Hepatocyte (in vitro differentiated cells): ENCODE data around the gene ZNF8. TPM values are rescaled to one million over a fixed set of nuclear protein-coding genes. Genes with fewer than 3 reads are reported as not detected.
"Not testable (repeated sequence)": the region's sequence is repeated elsewhere in the genome, so short reads cannot be mapped to it uniquely, and the experiment has no call there.

Experiments
- DNase-seq: peaks from one replicate; pipeline ENCODE4 v3.0.0-alpha.2; 2016; ENCODE audit warnings: low spot score
- H2AFZ ChIP-seq: fragments of 200-600 bp; sonication (generic); 2 replicates; pipeline ENCODE4 v1.6.0; 2016; ENCODE audit warnings: antibody characterized with exemption, mild to moderate bottlenecking
- H3K27ac ChIP-seq: fragments of 200-600 bp; sonication (generic); 2 replicates; pipeline ENCODE4 v1.5.1; 2016; ENCODE audit warnings: mild to moderate bottlenecking
- H3K27me3 ChIP-seq: fragments of 200-600 bp; sonication (generic); 2 replicates; pipeline ENCODE4 v1.6.1; 2016
- H3K36me3 ChIP-seq: fragments of 200-600 bp; sonication (generic); replicated peaks from 2 replicates; pipeline ENCODE4 v1.5.1; 2016; ENCODE audit warnings: low read depth; ENCODE audit not compliant: insufficient read depth
- H3K4me1 ChIP-seq: fragments of 200-600 bp; sonication (generic); 2 replicates; pipeline ENCODE4 v1.5.1; 2016; ENCODE audit warnings: mild to moderate bottlenecking, moderate library complexity; ENCODE audit not compliant: insufficient read depth
- H3K4me2 ChIP-seq: fragments of 200-600 bp; sonication (generic); 2 replicates; pipeline ENCODE4 v1.6.0; 2016
- H3K4me3 ChIP-seq: fragments of 200-600 bp; sonication (generic); 2 replicates; pipeline ENCODE4 v1.5.1; 2016; ENCODE audit warnings: mild to moderate bottlenecking
- H3K79me2 ChIP-seq: fragments of 200-600 bp; sonication (generic); 2 replicates; pipeline ENCODE4 v1.6.0; 2017; ENCODE audit warnings: mild to moderate bottlenecking
- H3K9me2 ChIP-seq: fragments of 200-600 bp; sonication (generic); replicated peaks from 2 replicates; pipeline ENCODE4 v1.6.0; 2017; ENCODE audit warnings: mild to moderate bottlenecking; ENCODE audit not compliant: insufficient read depth
- H3K9me3 ChIP-seq: fragments of 200-600 bp; sonication (generic); 2 replicates; pipeline ENCODE4 v1.5.1; 2016; ENCODE audit warnings: low read depth, mild to moderate bottlenecking
- H4K20me1 ChIP-seq: fragments of 200-600 bp; sonication (generic); 2 replicates; pipeline ENCODE4 v1.6.0; 2016; ENCODE audit warnings: mild to moderate bottlenecking; ENCODE audit not compliant: insufficient read depth, poor library complexity, severe bottlenecking
- CTCF ChIP-seq: fragments of 200-600 bp; sonication (generic); IDR thresholded peaks from 2 replicates; pipeline ENCODE4 v1.5.1; 2016; ENCODE audit warnings: antibody characterized with exemption, mild to moderate bottlenecking; ENCODE audit not compliant: poor library complexity
- EZH2 ChIP-seq: fragments of 200-600 bp; sonication (generic); IDR thresholded peaks from 2 replicates; pipeline ENCODE4 v1.6.1; 2016; ENCODE audit warnings: antibody characterized with exemption, mild to moderate bottlenecking, borderline replicate concordance
- EZH2phosphoT487 ChIP-seq: fragments of 200-600 bp; sonication (generic); IDR thresholded peaks from one replicate; pipeline ENCODE4 v1.6.1; 2018; ENCODE audit warnings: antibody characterized with exemption, mild to moderate bottlenecking, low read depth, moderate library complexity; ENCODE audit not compliant: unreplicated experiment, severe bottlenecking
- WGBS: methylation state at CpG from one replicate; pipeline ENCODE4 v1.1.6; 2016; ENCODE audit warnings: low lambda C conversion rate; ENCODE audit errors: missing lambda C conversion rate; 5-methylcytosine and 5-hydroxymethylcytosine counted together
- polyA plus RNA-seq: library from polyadenylated mRNA; unstranded; fragments of >200 nt; fragmentation: Nextera tagmentation; extraction: Ambion mirVana; gene quantifications from 2 replicates; pipeline ENCODE4 v1.2.1, GENCODE V29; 2016
- total RNA-seq: library from RNA; depleted of rRNA; stranded (reverse); fragments of >200 nt; gene quantifications from 2 replicates; pipeline ENCODE4 v1.2.3, GENCODE V29; 2014

ZNF8 gene
- total and polyA plus RNA-seq, 2 experiments from 2014 or later: 1.4 to 8.7 TPM

GRCh38 chr19:58243351-58243750, 35.4 kb upstream of the ZNF8 start:
- H3K27me3 ChIP-seq: no peaks in the 10 kb centered on the region
- TF ChIP-seq EZH2 (no peak), EZH2phosphoT487 (no peak)
- H3K9me3 ChIP-seq: peaks cover 37% of the 10 kb centered on the region
- H3K79me2 ChIP-seq: no peaks in the 10 kb centered on the region
- H3K27ac ChIP-seq: no peak overlapping the region
- H3K4me2 ChIP-seq: no peak overlapping the region
- no peak for DNase-seq
- no peak overlapping the region for H3K4me3 ChIP-seq
- no peak overlapping the region for H2AFZ ChIP-seq
- H3K9me2 ChIP-seq: no peaks in the 10 kb centered on the region
- no peaks in the 10 kb centered on the region for H4K20me1 ChIP-seq
- peaks cover 6% of the 10 kb centered on the region for H3K36me3 ChIP-seq
- H3K4me1 ChIP-seq: no peaks in the 10 kb centered on the region
- 100% methylated on average over 6 of the region's 6 CpGs for WGBS

DNA sequence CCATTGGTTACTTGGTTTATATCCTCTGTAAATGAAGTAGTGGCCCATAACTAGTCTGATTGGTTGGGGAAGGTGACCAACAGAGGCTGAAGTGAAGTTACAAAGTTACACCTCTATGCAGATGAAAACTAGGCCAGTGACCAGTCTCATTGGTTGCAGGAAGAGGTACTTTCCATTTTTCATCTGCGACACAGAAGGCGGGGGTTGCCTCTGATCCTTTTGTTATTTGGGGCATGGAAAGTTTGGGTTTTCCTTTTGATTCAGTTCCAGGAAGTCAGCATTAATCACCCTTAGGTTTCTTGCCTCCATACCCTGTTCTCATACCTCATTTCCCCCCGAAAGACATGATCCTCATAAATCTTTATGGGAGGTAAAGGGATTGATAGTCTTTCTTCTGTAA, 29.9 kb upstream of the ZNF8 start:
- H3K4me3 ChIP-seq: no peak overlapping the region
- TF ChIP-seq EZH2 (no peak), CTCF (no peak), EZH2phosphoT487 (no peak)
- no peak overlapping the region for H3K27ac ChIP-seq
- H3K4me2 ChIP-seq: no peak overlapping the region
- peaks cover 84% of the 10 kb centered on the region for H3K9me3 ChIP-seq
- H3K9me2 ChIP-seq: no peaks in the 10 kb centered on the region
- no peaks in the 10 kb centered on the region for H3K27me3 ChIP-seq
- 97% methylated on average over 3 of the region's 3 CpGs for WGBS
- H3K79me2 ChIP-seq: no peaks in the 10 kb centered on the region
- peaks cover 25% of the 10 kb centered on the region for H3K36me3 ChIP-seq
- H3K4me1 ChIP-seq: no peaks in the 10 kb centered on the region
- no peaks in the 10 kb centered on the region for H4K20me1 ChIP-seq
- DNase-seq: no peak
- H2AFZ ChIP-seq: no peak overlapping the region

DNA sequence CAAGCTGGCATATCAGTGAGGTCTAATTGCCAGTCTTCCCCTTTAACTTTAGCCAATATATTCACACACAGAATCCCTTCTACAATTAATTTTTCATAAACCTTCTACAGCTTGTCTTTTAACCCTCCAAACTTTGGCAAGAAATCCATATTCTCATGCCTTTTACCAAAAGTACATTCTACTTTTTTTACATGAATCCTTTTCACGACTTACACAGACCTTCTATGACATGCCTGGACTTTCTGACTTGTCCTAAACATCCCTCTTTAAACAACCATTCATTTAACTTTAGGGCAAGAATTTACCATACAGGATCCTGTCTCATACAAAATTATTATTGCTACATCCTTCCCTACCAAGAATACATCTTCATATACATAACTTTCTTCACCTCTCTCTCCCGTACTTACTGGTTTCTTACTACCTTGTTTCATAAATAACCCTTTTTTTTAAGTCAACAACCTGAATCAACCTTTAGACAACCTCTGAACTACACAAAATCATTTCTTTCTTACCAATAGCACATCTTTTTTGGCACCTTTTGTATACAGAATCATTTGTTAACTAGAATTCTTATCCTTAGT, 26.6 kb upstream of the ZNF8 start:
- H3K27me3 ChIP-seq: no peaks in the 10 kb centered on the region
- WGBS: 96% methylated on average over 2 of the region's 2 CpGs
- no peak overlapping the region for H3K4me2 ChIP-seq
- H3K27ac ChIP-seq: no peak overlapping the region
- peaks cover 19% of the 10 kb centered on the region for H3K36me3 ChIP-seq
- no peak overlapping the region for H3K4me3 ChIP-seq
- H3K9me2 ChIP-seq: no peaks in the 10 kb centered on the region
- no peak for TF ChIP-seq CTCF
- no peak for TF ChIP-seq EZH2
- TF ChIP-seq EZH2phosphoT487: no peak
- peaks cover 79% of the 10 kb centered on the region for H3K9me3 ChIP-seq
- no peak overlapping the region for H2AFZ ChIP-seq
- no peak for DNase-seq
- H4K20me1 ChIP-seq: no peaks in the 10 kb centered on the region
- no peaks in the 10 kb centered on the region for H3K79me2 ChIP-seq
- no peaks in the 10 kb centered on the region for H3K4me1 ChIP-seq

GRCh38 chr19:58258259-58258658, 20.5 kb upstream of the ZNF8 start:
- not testable (repeated sequence) for DNase-seq, H3K4me1 ChIP-seq

More at GRCh38 chr19:58258259-58258658, 20.5 kb upstream of the ZNF8 start:
- H3K4me2 ChIP-seq, H2AFZ ChIP-seq, H3K27ac ChIP-seq, H3K9me2 ChIP-seq, H3K4me3 ChIP-seq, H3K79me2 ChIP-seq, H4K20me1 ChIP-seq, H3K27me3 ChIP-seq: not testable (repeated sequence)
- Histone ChIP-seq H3K9me3 (peaks cover 70% of the 10 kb centered on the region), H3K36me3 (peaks cover 24% of the 10 kb centered on the region)
- WGBS: 50% methylated on average over 2 of the region's 4 CpGs
